ENCODE measurements around the gene PRTG. TPM values are rescaled to one million over a fixed set of nuclear protein-coding genes. Genes with fewer than 3 reads are reported as not detected.

The PRTG gene
- total RNA-seq, 1 experiment from 2014 or later, result 3.6 TPM

GRCh38 chr15:55737373-55737772, 5.6 kb downstream of the PRTG start:
- no peak overlapping the region for H3K27ac Mint-ChIP-seq
- no peak for DNase-seq (ENCODE audit: low spot score)

More at GRCh38 chr15:55737373-55737772, 5.6 kb downstream of the PRTG start:
- TF ChIP-seq, protein P1, sequence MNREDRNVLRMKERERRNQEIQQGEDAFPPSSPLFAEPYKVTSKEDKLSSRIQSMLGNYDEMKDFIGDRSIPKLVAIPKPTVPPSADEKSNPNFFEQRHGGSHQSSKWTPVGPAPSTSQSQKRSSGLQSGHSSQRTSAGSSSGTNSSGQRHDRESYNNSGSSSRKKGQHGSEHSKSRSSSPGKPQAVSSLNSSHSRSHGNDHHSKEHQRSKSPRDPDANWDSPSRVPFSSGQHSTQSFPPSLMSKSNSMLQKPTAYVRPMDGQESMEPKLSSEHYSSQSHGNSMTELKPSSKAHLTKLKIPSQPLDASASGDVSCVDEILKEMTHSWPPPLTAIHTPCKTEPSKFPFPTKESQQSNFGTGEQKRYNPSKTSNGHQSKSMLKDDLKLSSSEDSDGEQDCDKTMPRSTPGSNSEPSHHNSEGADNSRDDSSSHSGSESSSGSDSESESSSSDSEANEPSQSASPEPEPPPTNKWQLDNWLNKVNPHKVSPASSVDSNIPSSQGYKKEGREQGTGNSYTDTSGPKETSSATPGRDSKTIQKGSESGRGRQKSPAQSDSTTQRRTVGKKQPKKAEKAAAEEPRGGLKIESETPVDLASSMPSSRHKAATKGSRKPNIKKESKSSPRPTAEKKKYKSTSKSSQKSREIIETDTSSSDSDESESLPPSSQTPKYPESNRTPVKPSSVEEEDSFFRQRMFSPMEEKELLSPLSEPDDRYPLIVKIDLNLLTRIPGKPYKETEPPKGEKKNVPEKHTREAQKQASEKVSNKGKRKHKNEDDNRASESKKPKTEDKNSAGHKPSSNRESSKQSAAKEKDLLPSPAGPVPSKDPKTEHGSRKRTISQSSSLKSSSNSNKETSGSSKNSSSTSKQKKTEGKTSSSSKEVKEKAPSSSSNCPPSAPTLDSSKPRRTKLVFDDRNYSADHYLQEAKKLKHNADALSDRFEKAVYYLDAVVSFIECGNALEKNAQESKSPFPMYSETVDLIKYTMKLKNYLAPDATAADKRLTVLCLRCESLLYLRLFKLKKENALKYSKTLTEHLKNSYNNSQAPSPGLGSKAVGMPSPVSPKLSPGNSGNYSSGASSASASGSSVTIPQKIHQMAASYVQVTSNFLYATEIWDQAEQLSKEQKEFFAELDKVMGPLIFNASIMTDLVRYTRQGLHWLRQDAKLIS (CRISPR knock-in tag; IDR thresholded peaks at IDR 0.05; ENCODE audit: borderline replicate concordance), result no peak
- TF ChIP-seq, protein P2, sequence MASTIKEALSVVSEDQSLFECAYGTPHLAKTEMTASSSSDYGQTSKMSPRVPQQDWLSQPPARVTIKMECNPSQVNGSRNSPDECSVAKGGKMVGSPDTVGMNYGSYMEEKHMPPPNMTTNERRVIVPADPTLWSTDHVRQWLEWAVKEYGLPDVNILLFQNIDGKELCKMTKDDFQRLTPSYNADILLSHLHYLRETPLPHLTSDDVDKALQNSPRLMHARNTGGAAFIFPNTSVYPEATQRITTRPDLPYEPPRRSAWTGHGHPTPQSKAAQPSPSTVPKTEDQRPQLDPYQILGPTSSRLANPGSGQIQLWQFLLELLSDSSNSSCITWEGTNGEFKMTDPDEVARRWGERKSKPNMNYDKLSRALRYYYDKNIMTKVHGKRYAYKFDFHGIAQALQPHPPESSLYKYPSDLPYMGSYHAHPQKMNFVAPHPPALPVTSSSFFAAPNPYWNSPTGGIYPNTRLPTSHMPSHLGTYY (CRISPR knock-in tag; IDR thresholded peaks at IDR 0.05), result no peak
- TF ChIP-seq HMGXB4 (CRISPR knock-in tag; IDR thresholded peaks at IDR 0.05), result no peak
- TF ChIP-seq CREM (CRISPR knock-in tag; IDR thresholded peaks at IDR 0.05), result no peak
- no peak for TF ChIP-seq CBFB (CRISPR knock-in tag; IDR thresholded peaks at IDR 0.05; ENCODE audit: low read depth)
- no peak for TF ChIP-seq PRRX2 (CRISPR knock-in tag; IDR thresholded peaks at IDR 0.05)
- TF ChIP-seq JAZF1 (CRISPR knock-in tag; IDR thresholded peaks at IDR 0.05), result no peak
- no peak for TF ChIP-seq TCF7 (CRISPR knock-in tag; IDR thresholded peaks at IDR 0.05; ENCODE audit: low read depth)
- no peak for TF ChIP-seq GABPB1 (CRISPR knock-in tag; IDR thresholded peaks at IDR 0.05)
- no peak for TF ChIP-seq USF1 (CRISPR knock-in tag; IDR thresholded peaks at IDR 0.05)
- no peak for TF ChIP-seq RELA (CRISPR knock-in tag; IDR thresholded peaks at IDR 0.05; ENCODE audit: borderline replicate concordance)
- no peak for TF ChIP-seq ZNF138 (CRISPR knock-in tag; conservative IDR thresholded peaks at IDR 0.05)
- TF ChIP-seq, protein P3, sequence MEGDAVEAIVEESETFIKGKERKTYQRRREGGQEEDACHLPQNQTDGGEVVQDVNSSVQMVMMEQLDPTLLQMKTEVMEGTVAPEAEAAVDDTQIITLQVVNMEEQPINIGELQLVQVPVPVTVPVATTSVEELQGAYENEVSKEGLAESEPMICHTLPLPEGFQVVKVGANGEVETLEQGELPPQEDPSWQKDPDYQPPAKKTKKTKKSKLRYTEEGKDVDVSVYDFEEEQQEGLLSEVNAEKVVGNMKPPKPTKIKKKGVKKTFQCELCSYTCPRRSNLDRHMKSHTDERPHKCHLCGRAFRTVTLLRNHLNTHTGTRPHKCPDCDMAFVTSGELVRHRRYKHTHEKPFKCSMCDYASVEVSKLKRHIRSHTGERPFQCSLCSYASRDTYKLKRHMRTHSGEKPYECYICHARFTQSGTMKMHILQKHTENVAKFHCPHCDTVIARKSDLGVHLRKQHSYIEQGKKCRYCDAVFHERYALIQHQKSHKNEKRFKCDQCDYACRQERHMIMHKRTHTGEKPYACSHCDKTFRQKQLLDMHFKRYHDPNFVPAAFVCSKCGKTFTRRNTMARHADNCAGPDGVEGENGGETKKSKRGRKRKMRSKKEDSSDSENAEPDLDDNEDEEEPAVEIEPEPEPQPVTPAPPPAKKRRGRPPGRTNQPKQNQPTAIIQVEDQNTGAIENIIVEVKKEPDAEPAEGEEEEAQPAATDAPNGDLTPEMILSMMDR (IDR thresholded peaks at IDR 0.05), result no peak
- no peak for TF ChIP-seq FOXJ3 (CRISPR knock-in tag; IDR thresholded peaks at IDR 0.05; ENCODE audit: borderline replicate concordance)
- TF ChIP-seq E2F1 (CRISPR knock-in tag; IDR thresholded peaks at IDR 0.05), result no peak
- no peak for TF ChIP-seq NFYB (CRISPR knock-in tag; conservative IDR thresholded peaks at IDR 0.05; ENCODE audit: low read depth)
- TF ChIP-seq SOX15 (CRISPR knock-in tag; IDR thresholded peaks at IDR 0.05), result no peak
- no peak for TF ChIP-seq FOXK1 (CRISPR knock-in tag; IDR thresholded peaks at IDR 0.05)
- no peak for TF ChIP-seq ELF4 (CRISPR knock-in tag; IDR thresholded peaks at IDR 0.05; ENCODE audit: low read depth)
- no peak for TF ChIP-seq MYBL2 (CRISPR knock-in tag; IDR thresholded peaks at IDR 0.05)
- Mint-ChIP-seq H3K4me1 (peaks cover 7% of the 10 kb centered on the region), H3K36me3 (no peaks in the 10 kb centered on the region), H3K27me3 (ENCODE audit: low read depth) (peaks cover 55% of the 10 kb centered on the region), H3K9me3 (no peaks in the 10 kb centered on the region), H3K4me3 (no peak overlapping the region)
- POLR2A ChIA-PET, result interaction anchor here (0.6 to 0.7 kb wide), 2 partner anchors 154 to 1837 kb away, joined by 3 to 4 read pairs; no protein-coding TSS in a partner anchor
- ATAC-seq, result 0 out of 2 replicates have a peak, but pooled peaks have one; percentile 17
- CTCF ChIA-PET, result interaction anchor here (1.1 kb wide), 1 partner anchor 37 kb away, joined by 6 read pairs; no protein-coding TSS in a partner anchor

Data from WTC11 (cell line).